HG03045 (cell line): ENCODE results near the gene TREH.

Source experiments
- ATAC-seq: cut with Tn5 transposase; IDR thresholded peaks from one replicate; pipeline ENCODE4 v1.9.1; 2021; ENCODE audit warnings: mild to moderate bottlenecking, moderate library complexity; ENCODE audit not compliant: unreplicated experiment

TREH gene

DNA sequence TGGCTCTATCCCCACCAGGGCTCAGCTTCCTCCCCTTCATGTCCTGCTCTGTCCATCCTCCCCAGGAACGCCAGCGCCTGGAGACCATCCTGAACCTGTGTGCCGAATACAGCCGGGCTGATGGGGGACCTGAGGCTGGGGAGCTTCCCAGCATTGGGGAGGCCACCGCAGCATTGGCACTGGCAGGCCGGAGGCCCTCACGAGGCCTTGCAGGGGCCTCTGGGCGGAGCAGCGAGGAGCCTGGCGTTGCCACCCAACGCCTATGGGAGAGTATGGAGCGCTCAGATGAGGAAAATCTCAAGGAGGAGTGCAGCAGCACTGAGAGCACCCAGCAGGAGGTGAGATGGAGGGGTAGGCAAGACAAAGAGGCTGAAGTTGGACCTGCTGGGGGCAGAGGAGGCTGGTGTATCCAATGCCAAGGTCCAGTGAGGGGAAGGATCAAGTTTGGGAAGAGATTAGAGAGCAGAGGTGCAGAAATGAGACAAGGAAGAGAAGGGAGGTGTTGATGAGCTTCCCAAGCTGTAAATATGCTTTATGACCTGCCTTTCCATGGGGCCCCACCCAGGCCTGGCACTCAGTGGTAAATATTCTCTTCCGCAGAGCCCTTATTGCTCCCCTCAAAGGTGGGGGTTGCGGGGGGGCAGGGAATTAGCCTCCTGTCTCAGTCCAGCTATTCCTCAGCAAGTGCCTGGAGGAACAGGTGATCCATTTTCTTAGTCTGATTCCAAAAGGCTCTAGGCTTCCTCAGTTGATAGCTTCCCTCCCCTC, 48.1 kb downstream of the TREH start:
- no peak for ATAC-seq

DNA sequence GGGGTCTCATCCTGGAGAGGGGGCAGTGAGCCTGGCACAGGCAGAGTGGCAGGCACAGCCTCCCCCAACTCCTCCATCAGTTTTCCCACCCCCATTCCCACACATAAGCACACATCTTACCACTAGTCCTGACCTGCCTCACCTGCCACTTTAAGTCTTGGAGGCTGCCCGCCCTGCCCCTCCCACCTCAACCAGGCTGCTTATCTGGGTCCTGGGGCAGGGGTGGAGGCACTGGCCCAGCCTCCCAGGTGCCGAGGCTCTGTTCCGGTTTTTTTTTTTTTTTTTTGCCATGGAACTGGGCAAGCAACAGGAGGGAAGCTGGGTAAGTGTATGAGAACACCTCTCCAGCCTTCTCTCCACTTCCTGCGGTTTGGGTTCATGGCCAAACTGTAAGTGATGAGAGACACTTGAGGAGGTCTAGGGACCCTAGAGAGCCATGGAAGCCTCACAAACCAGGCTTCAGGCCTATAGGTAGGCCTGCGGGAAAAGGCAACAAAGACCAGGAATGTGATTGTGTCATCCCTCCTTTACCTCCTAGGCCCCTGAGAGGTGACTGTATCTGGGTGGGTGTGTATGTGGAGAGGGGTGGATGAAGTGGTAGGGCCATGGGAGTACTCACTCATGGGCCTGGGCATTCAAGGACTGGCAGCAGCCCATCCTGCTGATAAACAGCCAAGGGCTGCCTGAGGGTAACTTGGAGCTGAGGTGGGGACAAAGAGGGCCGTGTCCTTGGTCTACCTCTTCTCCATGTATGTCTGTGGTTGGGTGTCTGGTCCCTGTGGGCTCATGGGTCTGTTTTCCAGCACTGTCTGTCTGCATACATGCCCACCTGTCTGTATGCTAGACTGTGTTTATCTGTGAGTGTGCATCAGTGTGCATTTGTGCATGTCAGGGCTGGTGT, 49.4 kb downstream of the TREH start:
- ATAC-seq = no peak

- ATAC-seq = no peak
Observed at GRCh38 chr11:118628861-118629549, 50.4 kb downstream of the TREH start.

- no peak for ATAC-seq
Observed at GRCh38 chr11:118628432-118628831, 51.0 kb downstream of the TREH start.

DNA sequence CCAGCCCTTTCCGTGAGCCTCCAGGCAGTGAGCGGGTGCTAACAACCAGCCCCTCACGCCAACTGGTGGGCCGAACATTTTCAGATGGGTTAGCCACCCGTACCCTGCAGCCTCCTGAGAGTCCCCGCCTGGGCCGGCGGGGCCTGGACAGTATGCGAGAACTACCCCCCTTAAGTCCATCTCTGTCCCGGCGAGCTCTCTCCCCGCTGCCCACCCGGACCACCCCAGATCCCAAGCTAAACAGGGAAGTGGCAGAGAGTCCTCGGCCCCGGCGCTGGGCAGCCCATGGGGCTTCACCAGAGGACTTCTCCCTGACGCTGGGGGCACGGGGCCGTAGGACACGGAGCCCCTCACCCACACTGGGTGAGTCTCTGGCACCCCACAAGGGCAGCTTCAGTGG, 51.4 kb downstream of the TREH start:
- ATAC-seq = no peak

DNA sequence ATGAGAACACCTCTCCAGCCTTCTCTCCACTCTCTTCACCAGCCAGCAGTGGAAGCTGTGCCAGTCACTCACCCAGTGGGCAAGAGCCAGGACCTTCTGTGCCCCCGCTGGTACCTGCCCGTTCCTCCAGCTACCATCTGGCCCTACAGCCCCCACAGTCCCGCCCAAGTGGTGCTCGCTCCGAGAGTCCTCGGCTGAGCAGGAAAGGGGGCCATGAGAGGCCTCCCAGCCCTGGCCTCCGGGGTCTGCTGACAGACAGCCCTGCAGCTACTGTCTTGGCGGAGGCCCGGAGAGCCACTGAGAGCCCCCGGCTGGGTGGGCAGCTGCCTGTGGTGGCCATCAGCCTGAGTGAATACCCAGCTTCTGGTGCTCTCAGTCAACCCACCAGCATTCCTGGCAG, 51.9 kb downstream of the TREH start:
- ATAC-seq = no peak

GRCh38 chr11:118625976-118626375, 53.5 kb downstream of the TREH start:
- no peak for ATAC-seq

- no peak for ATAC-seq
Observed at GRCh38 chr11:118625036-118625690, 54.3 kb downstream of the TREH start.

GRCh38 chr11:118623269-118623655, 56.2 kb downstream of the TREH start:
- ATAC-seq = no peak

GRCh38 chr11:118622376-118623268, 56.8 kb downstream of the TREH start:
- no peak for ATAC-seq

- no peak for ATAC-seq
Observed at GRCh38 chr11:118621784-118622375, 57.6 kb downstream of the TREH start.

DNA sequence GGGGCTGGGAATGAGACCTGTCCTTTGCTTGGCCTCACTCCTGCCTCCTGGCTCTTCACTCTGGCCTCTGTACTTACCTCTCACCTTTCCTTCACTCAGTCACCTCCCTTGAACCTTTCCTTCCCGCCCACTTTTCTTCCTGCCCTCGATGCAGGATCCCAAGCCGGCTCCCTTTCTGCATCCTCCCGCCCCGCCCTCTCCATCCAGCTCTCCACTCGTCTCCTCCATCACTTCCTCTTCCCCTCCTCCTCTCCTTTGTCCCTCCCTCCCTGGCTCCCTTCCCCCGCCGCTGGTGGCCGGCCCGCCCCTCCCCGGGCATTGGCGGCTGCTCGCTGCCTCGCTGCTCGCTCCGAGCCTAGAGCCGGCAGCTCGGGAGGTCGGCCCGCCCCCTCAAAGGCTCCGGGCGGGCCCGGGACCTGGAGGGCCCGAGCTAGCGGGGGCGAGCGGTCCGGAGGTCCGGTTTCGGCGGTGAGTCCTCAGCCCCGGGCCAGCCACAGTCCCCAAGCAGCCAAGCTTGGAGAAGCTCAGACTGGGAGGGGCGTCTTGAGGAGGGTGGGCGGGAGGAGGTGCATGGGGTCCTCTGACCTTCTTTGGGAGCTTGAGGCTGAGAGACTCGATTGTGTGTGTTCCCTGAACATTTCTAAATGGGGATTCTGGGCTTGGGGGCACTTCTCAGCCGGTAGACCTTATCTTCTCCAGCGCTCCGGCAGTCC, 58.2 kb downstream of the TREH start:
- no peak for ATAC-seq

DNA sequence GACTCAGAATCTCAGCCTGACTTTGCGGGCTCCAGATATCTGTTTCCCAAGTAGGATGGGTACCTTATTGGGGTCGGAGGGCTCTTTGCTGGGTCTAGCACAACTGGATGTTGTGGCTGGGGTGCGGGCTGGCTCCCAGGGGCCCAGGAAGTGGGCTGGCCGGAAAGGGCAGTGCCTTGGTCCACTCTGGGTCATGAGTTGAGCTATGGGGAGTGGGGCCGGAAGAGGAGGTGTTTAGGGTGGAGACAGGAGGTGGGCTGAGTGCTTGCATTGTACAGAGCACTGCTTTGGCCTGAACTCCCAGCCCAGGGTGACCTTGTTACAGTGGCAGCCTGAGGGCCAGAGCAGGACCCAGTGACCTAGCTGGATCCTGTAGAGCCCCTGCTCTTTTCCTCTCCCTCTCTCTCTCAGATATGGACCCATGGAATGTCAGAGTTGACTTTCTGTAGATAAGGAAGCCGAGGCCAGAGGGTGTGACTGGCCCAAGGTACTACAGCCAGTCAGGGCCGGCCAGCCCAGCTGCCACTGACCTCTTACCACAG, 58.9 kb downstream of the TREH start:
- ATAC-seq = no peak

GRCh38 chr11:118619444-118620197, 59.8 kb downstream of the TREH start:
- ATAC-seq = no peak

GRCh38 chr11:118618991-118619375, 60.5 kb downstream of the TREH start:
- no peak for ATAC-seq

GRCh38 chr11:118618115-118618990, 61.1 kb downstream of the TREH start:
- no peak for ATAC-seq

- no peak for ATAC-seq
Observed at GRCh38 chr11:118615976-118616371, 63.5 kb downstream of the TREH start.
